HepG2 (cell line): ENCODE results near the gene TREX2. TPM values are rescaled to one million over a fixed set of nuclear protein-coding genes. Genes with fewer than 3 reads are reported as not detected.

Experiments used
- ATAC-seq: fragments of 200-7000 bp; cut with Tn5 transposase; 3 replicates; pipeline ENCODE4 v1.9.1; 2020; ENCODE audit warnings: mild to moderate bottlenecking, moderate library complexity
- BruUV-seq: library from RNA; stranded (reverse); fragments of 400-500 nt; replicated peaks from 2 replicates; lab custom pipeline; 2021; lab: Mats Ljungman, UMichigan
- CTCF ChIA-PET: fragments of 300-600 bp; formaldehyde crosslinking; extraction: SDS; loops from one replicate; lab custom pipeline; 2021; ENCODE audit warnings: low total read pairs, inconsistent platforms, low intra/inter-chr PET ratio; lab: Yijun Ruan, JAX
- POLR2A ChIA-PET: fragments of 350-600 bp; sonication (Branson Sonifier 250); formaldehyde crosslinking; loops from one replicate; lab custom pipeline; 2020; ENCODE audit warnings: antibody characterized with exemption, inconsistent platforms; lab: Yijun Ruan, JAX
- DNase-seq: peaks from one replicate; pipeline ENCODE4 v3.0.0-alpha.2; 2015; ENCODE audit warnings: low spot score
- FAIRE-seq: peaks from 3 replicates; lab custom pipeline; 2011; peaks lifted over from hg19 to GRCh38; lab: Jason Lieb, UNC
- H2AFZ ChIP-seq: one replicate; pipeline ENCODE4 v1.6.1; 2011; ENCODE audit warnings: low read length, inconsistent platforms
- H3K27ac ChIP-seq: fragments of 300-600 bp; 3 replicates; pipeline ENCODE4 v1.8.0; 2011; ENCODE audit warnings: mixed run types, mild to moderate bottlenecking, mixed read lengths, low read length, inconsistent platforms; ENCODE audit not compliant: insufficient read depth; ENCODE audit errors: extremely low read length
- H3K27me3 ChIP-seq, 2 experiments: fragments of 200-600 bp in 1 of 2; 2 replicates in 1 of 2; 3 replicates in 1 of 2; pipeline versions ENCODE4 v1.6.0 to v1.8.0; 2011; ENCODE audit warnings: low read length in 2 of 2, mild to moderate bottlenecking in 2 of 2, moderate library complexity in 2 of 2, inconsistent platforms in 1 of 2; ENCODE audit not compliant: insufficient read depth in 2 of 2, control insufficient read depth in 1 of 2
- H3K36me3 ChIP-seq, 2 experiments: fragments of 200-600 bp in 1 of 2; replicated peaks in 1 of 2; 2 replicates in 1 of 2; 3 replicates in 1 of 2; pipeline versions ENCODE4 v1.5.1 to v1.8.0; 2011; ENCODE audit warnings: low read length in 2 of 2, inconsistent platforms in 1 of 2; ENCODE audit not compliant: insufficient read depth in 2 of 2, control insufficient read depth in 1 of 2
- H3K4me1 ChIP-seq: 2 replicates; pipeline ENCODE4 v1.5.1; 2012; ENCODE audit warnings: low read length, inconsistent platforms; ENCODE audit not compliant: insufficient read depth
- H3K4me2 ChIP-seq: 2 replicates; pipeline ENCODE4 v1.6.0; 2011; ENCODE audit warnings: low read depth, low read length, inconsistent platforms
- H3K4me3 ChIP-seq, 3 experiments: fragments of 200-600 bp in 1 of 3; sonication (generic), shearing (Covaris generic) in 1 of 3; replicated peaks in 1 of 3; 2 replicates each; pipeline ENCODE4 v1.5.1; 2011 to 2016; ENCODE audit warnings: low read length in 3 of 3, inconsistent platforms in 2 of 3, low read depth in 2 of 3, mild to moderate bottlenecking in 2 of 3, control low read depth in 1 of 3, mixed read lengths in 1 of 3; ENCODE audit not compliant: insufficient read depth in 1 of 3
- H3K79me2 ChIP-seq: one replicate; pipeline ENCODE4 v1.6.1; 2011; ENCODE audit warnings: low read length, inconsistent platforms; ENCODE audit not compliant: insufficient read depth
- H3K9ac ChIP-seq: 2 replicates; pipeline ENCODE4 v1.6.0; 2011; ENCODE audit warnings: mild to moderate bottlenecking, low read depth, low read length, inconsistent platforms; ENCODE audit not compliant: insufficient read depth
- H3K9me3 ChIP-seq: 2 replicates; pipeline ENCODE4 v1.5.1; 2012; ENCODE audit warnings: mild to moderate bottlenecking, low read length
- H4K20me1 ChIP-seq: 2 replicates; pipeline ENCODE4 v1.6.0; 2011; ENCODE audit warnings: inconsistent platforms, mild to moderate bottlenecking, low read length, moderate library complexity; ENCODE audit not compliant: insufficient read depth
- CHD2 ChIP-seq: IDR thresholded peaks from 2 replicates; pipeline ENCODE4 v1.6.1; 2011; ENCODE audit warnings: low read depth, low read length, improper control_type of control experiment
- CHD4 ChIP-seq: fragments of 200-600 bp; sonication (generic); IDR thresholded peaks from 2 replicates; pipeline ENCODE4 v1.7.0; 2017; ENCODE audit warnings: mild to moderate bottlenecking, low read length, borderline replicate concordance
- JUNB ChIP-seq: sonication (generic); formaldehyde crosslinking; IDR thresholded peaks from 2 replicates; pipeline ENCODE4 v1.8.0; 2022; ENCODE audit warnings: missing genetic modification reagents, mild to moderate bottlenecking, borderline replicate concordance
- NCOA2 ChIP-seq: sonication (generic); formaldehyde crosslinking; IDR thresholded peaks from 2 replicates; pipeline ENCODE4 v1.8.0; 2022; ENCODE audit warnings: inconsistent platforms
- NFYC ChIP-seq: IDR thresholded peaks from 2 replicates; pipeline ENCODE4 v1.6.1; 2016; ENCODE audit warnings: missing genetic modification reagents, missing compliant biosample characterization
- PHF20 ChIP-seq: sonication (generic); formaldehyde crosslinking; IDR thresholded peaks from 2 replicates; pipeline ENCODE4 v1.5.0; 2020; ENCODE audit warnings: mild to moderate bottlenecking, missing genetic modification reagents
- RARG ChIP-seq: sonication (generic); formaldehyde crosslinking; IDR thresholded peaks from 2 replicates; pipeline ENCODE4 v1.4.0; 2020; ENCODE audit warnings: low read depth, mild to moderate bottlenecking, missing genetic modification reagents
- REXO4 ChIP-seq: sonication (generic); formaldehyde crosslinking; IDR thresholded peaks from 2 replicates; pipeline ENCODE4 v1.8.0; 2022; ENCODE audit warnings: missing genetic modification reagents, mild to moderate bottlenecking, borderline replicate concordance
- ZBTB7B ChIP-seq: sonication (generic); formaldehyde crosslinking; IDR thresholded peaks from 2 replicates; pipeline ENCODE4 v1.4.0; 2020; ENCODE audit warnings: missing genetic modification reagents
- WGBS: methylation state at CpG from one replicate; pipeline ENCODE4 v1.1.6; 2017; ENCODE audit warnings: low lambda C conversion rate; 5-methylcytosine and 5-hydroxymethylcytosine counted together
- in situ Hi-C: cut with HindIII; loops from 2 replicates; pipeline ENCODE4 v1.10.0; 2017; ENCODE audit warnings: low pct_unique_long_range_greater_than_20kb; ENCODE audit not compliant: extremely low pct_ligation_motif_present
- intact Hi-C: fragments of 100-400 bp; cut with micrococcal nuclease; formaldehyde crosslinking; loops from one replicate; pipeline ENCODE4 v1.10.0; 2022; ENCODE audit not compliant: unreplicated experiment
- polyA plus RNA-seq, 8 experiments: library from polyadenylated mRNA; depleted of rRNA in 3 of 8; stranded (reverse) in 7 of 8; unstranded in 1 of 8; fragments of >200 nt; fragmentation: Illumina TruSeq in 4 of 8; extraction: Trizol in 4 of 8; gene quantifications; 2 replicates each; pipeline versions ENCODE4 v1.2.1 to v1.2.3, GENCODE V29; 2011 to 2016; ENCODE audit warnings: low read depth in 4 of 8, missing spikeins in 1 of 8, mixed read lengths in 1 of 8; ENCODE audit not compliant: insufficient read depth in 1 of 8
- total RNA-seq, 5 experiments: library from RNA; depleted of rRNA; stranded (reverse); fragments of >200 nt; fragmentation: Illumina TruSeq; extraction: Trizol; gene quantifications; 2 replicates each; pipeline ENCODE4 v1.2.3, GENCODE V29; 2016; ENCODE audit warnings: low read depth in 1 of 5
- TF ChIP-seq, protein P1 (sequence below): sonication (generic); formaldehyde crosslinking; IDR thresholded peaks from 2 replicates; pipeline ENCODE4 v1.4.0; 2020; ENCODE audit warnings: missing genetic modification reagents
- TF ChIP-seq, protein P2 (sequence below): IDR thresholded peaks from 2 replicates; pipeline ENCODE4 v1.6.1; 2016

TREX2 gene
- total and polyA plus RNA-seq, 2 of the 13 experiments (the other 11 are each of a cell fraction or from before 2014, with no cell fraction given), result 0.13 to 0.18 TPM

DNA sequence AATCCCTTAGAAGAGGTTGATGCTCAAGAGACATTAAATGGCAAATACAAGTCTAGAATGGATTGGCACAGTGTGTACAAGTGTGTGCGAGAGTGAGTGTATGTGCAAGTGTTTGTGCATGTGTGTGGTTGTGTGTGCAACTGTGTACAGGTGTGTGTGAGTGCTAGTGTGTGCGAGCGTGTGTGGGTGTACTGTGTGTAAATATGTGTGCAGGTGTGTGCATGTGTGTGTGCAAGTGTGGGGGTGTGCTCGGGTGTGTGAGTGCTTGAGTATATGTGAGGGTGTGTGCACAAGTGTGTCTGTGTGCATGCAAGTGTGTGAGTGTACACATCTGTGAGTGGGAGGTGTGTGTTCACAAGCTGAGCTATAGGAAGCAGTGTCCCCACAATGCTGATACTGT lies 5.9 kb downstream of the TREX2 start:
- in situ Hi-C loops (no loop called here), intact Hi-C loops (no loop called here)
- no peak for FAIRE-seq
- ChIA-PET CTCF (no interaction called here), POLR2A (no interaction called here)
- TF ChIP-seq, protein P1, sequence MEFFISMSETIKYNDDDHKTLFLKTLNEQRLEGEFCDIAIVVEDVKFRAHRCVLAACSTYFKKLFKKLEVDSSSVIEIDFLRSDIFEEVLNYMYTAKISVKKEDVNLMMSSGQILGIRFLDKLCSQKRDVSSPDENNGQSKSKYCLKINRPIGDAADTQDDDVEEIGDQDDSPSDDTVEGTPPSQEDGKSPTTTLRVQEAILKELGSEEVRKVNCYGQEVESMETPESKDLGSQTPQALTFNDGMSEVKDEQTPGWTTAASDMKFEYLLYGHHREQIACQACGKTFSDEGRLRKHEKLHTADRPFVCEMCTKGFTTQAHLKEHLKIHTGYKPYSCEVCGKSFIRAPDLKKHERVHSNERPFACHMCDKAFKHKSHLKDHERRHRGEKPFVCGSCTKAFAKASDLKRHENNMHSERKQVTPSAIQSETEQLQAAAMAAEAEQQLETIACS (CRISPR knock-in tag), result no peak
- TF ChIP-seq CHD2 (no peak), NFYC (no peak), ZBTB7B (no peak), RARG (CRISPR knock-in tag) (no peak), REXO4 (no peak), CHD4 (no peak), NCOA2 (CRISPR knock-in tag) (no peak), JUNB (no peak), PHF20 (CRISPR knock-in tag) (no peak)
- TF ChIP-seq, protein P2, sequence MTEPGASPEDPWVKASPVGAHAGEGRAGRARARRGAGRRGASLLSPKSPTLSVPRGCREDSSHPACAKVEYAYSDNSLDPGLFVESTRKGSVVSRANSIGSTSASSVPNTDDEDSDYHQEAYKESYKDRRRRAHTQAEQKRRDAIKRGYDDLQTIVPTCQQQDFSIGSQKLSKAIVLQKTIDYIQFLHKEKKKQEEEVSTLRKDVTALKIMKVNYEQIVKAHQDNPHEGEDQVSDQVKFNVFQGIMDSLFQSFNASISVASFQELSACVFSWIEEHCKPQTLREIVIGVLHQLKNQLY, result no peak
- Histone ChIP-seq H3K4me3 (no peak overlapping the region), H3K36me3 (no peaks in the 10 kb centered on the region), H3K4me1 (no peaks in the 10 kb centered on the region), H3K79me2 (no peaks in the 10 kb centered on the region), H3K9ac (no peak overlapping the region), H4K20me1 (no peaks in the 10 kb centered on the region), H3K27ac (no peak overlapping the region), H3K9me3 (no peaks in the 10 kb centered on the region), H3K27me3 (no peaks in the 10 kb centered on the region; a peak in 1 of 5 replicates), H2AFZ (no peak overlapping the region), H3K4me2 (no peak overlapping the region)
- ATAC-seq, result no peak
- no TSS peak for BruUV-seq
- WGBS, result 52% methylated on average over 4 of the region's 4 CpGs
- no peak for DNase-seq
